SK-N-MC (cell line): ENCODE data around the gene SPATA18.

ENCODE experiments used
- EZH2 ChIP-seq: fragments of 200-600 bp; sonication (generic); IDR thresholded peaks from one replicate; pipeline ENCODE4 v1.6.1; 2017; ENCODE audit warnings: antibody characterized with exemption
- POLR2AphosphoS5 ChIP-seq: IDR thresholded peaks from 2 replicates; pipeline ENCODE4 v1.6.1; 2012; ENCODE audit warnings: mild to moderate bottlenecking, low read depth, low read length, borderline replicate concordance

- TF ChIP-seq POLR2AphosphoS5 (no peak), EZH2 (no peak)
Measured at GRCh38 chr4:52069571-52069970, 18.5 kb downstream of the SPATA18 start.
